ENCODE data around the gene SLC13A2. TPM values are rescaled to one million over a fixed set of nuclear protein-coding genes. Genes with fewer than 3 reads are reported as not detected.

Gene SLC13A2
- total RNA-seq, 1 experiment from 2014 or later, result not detected

- no peaks in the 10 kb centered on the region for H3K27me3 ChIP-seq (replicated peaks; ENCODE audit: insufficient read depth, low read depth, low read length, poor library complexity)
- intact Hi-C loops (cut with micrococcal nuclease; ENCODE audit: unreplicated experiment), result no loop called here
- H3K9me3 ChIP-seq (ENCODE audit: low read depth, low read length, poor library complexity, severe bottlenecking), result no peaks in the 10 kb centered on the region
- TF ChIP-seq CTCF (conservative IDR thresholded peaks at IDR 0.05; ENCODE audit: low read depth, low read length), result no peak
- TF ChIP-seq EZH2 (IDR thresholded peaks at IDR 0.05; ENCODE audit: borderline replicate concordance, low read depth, low read length, poor library complexity, severe bottlenecking), result no peak
- CTCF ChIA-PET, result no interaction called here
- H3K27ac ChIP-seq (ENCODE audit: low read depth, low read length, poor library complexity, severe bottlenecking), result no peak overlapping the region
- no peaks in the 10 kb centered on the region for H3K36me3 ChIP-seq (ENCODE audit: insufficient read depth, low read length, poor library complexity, severe bottlenecking)
- no TSS peak for BruUV-seq (replicated peaks)
- no peaks in the 10 kb centered on the region for H3K4me1 ChIP-seq (ENCODE audit: insufficient read depth, low read length, poor library complexity, severe bottlenecking)
- no peak overlapping the region for H3K4me3 ChIP-seq (ENCODE audit: low read depth, low read length, poor library complexity, severe bottlenecking)
- no peak for DNase-seq (ENCODE audit: low spot score)
- POLR2A ChIA-PET (ENCODE audit: low non-redundant PET), result no interaction called here
Measured at GRCh38 chr17:28491860-28492259, 18.4 kb downstream of the SLC13A2 start.

- H3K36me3 ChIP-seq (ENCODE audit: insufficient read depth, low read length, poor library complexity, severe bottlenecking), result no peaks in the 10 kb centered on the region
- no peaks in the 10 kb centered on the region for H3K9me3 ChIP-seq (ENCODE audit: low read depth, low read length, poor library complexity, severe bottlenecking)
- CTCF ChIA-PET, result no interaction called here
- no TSS peak for BruUV-seq (replicated peaks)
- no peak for DNase-seq (ENCODE audit: low spot score)
- H3K4me3 ChIP-seq (ENCODE audit: low read depth, low read length, poor library complexity, severe bottlenecking), result no peak overlapping the region
- no peak overlapping the region for H3K27ac ChIP-seq (ENCODE audit: low read depth, low read length, poor library complexity, severe bottlenecking)
- TF ChIP-seq EZH2 (IDR thresholded peaks at IDR 0.05; ENCODE audit: borderline replicate concordance, low read depth, low read length, poor library complexity, severe bottlenecking) (no peak), CTCF (conservative IDR thresholded peaks at IDR 0.05; ENCODE audit: low read depth, low read length) (no peak)
- no peaks in the 10 kb centered on the region for H3K27me3 ChIP-seq (replicated peaks; ENCODE audit: insufficient read depth, low read depth, low read length, poor library complexity)
- no peaks in the 10 kb centered on the region for H3K4me1 ChIP-seq (ENCODE audit: insufficient read depth, low read length, poor library complexity, severe bottlenecking)
- POLR2A ChIA-PET (ENCODE audit: low non-redundant PET), result no interaction called here
- intact Hi-C loops (cut with micrococcal nuclease; ENCODE audit: unreplicated experiment), result no loop called here
Measured at GRCh38 chr17:28492352-28493310, 19.2 kb downstream of the SLC13A2 start.

- POLR2A ChIA-PET (ENCODE audit: low non-redundant PET), result no interaction called here
- Histone ChIP-seq H3K4me3 (ENCODE audit: low read depth, low read length, poor library complexity, severe bottlenecking) (no peak overlapping the region), H3K4me1 (ENCODE audit: insufficient read depth, low read length, poor library complexity, severe bottlenecking) (no peaks in the 10 kb centered on the region), H3K27ac (ENCODE audit: low read depth, low read length, poor library complexity, severe bottlenecking) (no peak overlapping the region), H3K36me3 (ENCODE audit: insufficient read depth, low read length, poor library complexity, severe bottlenecking) (no peaks in the 10 kb centered on the region), H3K9me3 (ENCODE audit: low read depth, low read length, poor library complexity, severe bottlenecking) (no peaks in the 10 kb centered on the region), H3K27me3 (replicated peaks; ENCODE audit: insufficient read depth, low read depth, low read length, poor library complexity) (no peaks in the 10 kb centered on the region)
- BruUV-seq (replicated peaks), result no TSS peak
- no peak for DNase-seq (ENCODE audit: low spot score)
- TF ChIP-seq EZH2 (IDR thresholded peaks at IDR 0.05; ENCODE audit: borderline replicate concordance, low read depth, low read length, poor library complexity, severe bottlenecking), result no peak
- no peak for TF ChIP-seq CTCF (conservative IDR thresholded peaks at IDR 0.05; ENCODE audit: low read depth, low read length)
- CTCF ChIA-PET, result no interaction called here
- intact Hi-C loops (cut with micrococcal nuclease; ENCODE audit: unreplicated experiment), result no loop called here
Measured at GRCh38 chr17:28493460-28493859, 20.0 kb downstream of the SLC13A2 start.

All from A673 (cell line).